ENCODE measurements around the gene ASB1.

DNA sequence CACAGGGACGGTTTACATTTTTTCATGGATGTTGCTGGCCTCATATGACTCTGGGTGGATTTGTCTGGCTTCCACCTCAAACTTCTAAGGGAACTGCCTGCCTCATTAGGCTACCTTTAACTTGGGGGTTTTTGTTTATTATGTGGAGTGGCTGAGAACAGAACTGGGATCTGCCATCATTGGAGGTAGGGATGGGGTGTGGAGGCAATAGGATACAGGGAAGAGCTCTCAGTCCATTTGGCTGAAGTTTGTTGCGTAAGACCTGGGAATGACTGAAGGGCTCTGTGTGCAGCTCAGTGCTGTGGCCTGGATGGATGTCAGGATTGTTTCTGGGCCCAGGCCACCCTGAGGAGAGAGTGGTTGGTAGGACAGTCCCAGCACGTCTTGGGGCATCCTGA is 31.2 kb downstream of the ASB1 start:
- no peak for TF ChIP-seq POLR2A (IDR thresholded peaks at IDR 0.05)
- no peak for TF ChIP-seq POLR2AphosphoS5 (IDR thresholded peaks at IDR 0.05)
- TF ChIP-seq, protein P1, sequence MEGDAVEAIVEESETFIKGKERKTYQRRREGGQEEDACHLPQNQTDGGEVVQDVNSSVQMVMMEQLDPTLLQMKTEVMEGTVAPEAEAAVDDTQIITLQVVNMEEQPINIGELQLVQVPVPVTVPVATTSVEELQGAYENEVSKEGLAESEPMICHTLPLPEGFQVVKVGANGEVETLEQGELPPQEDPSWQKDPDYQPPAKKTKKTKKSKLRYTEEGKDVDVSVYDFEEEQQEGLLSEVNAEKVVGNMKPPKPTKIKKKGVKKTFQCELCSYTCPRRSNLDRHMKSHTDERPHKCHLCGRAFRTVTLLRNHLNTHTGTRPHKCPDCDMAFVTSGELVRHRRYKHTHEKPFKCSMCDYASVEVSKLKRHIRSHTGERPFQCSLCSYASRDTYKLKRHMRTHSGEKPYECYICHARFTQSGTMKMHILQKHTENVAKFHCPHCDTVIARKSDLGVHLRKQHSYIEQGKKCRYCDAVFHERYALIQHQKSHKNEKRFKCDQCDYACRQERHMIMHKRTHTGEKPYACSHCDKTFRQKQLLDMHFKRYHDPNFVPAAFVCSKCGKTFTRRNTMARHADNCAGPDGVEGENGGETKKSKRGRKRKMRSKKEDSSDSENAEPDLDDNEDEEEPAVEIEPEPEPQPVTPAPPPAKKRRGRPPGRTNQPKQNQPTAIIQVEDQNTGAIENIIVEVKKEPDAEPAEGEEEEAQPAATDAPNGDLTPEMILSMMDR (IDR thresholded peaks at IDR 0.05), result no peak
